NCI-H1092 treated with DMSO at 0.1 percent for 48 hours (cell line): ENCODE data around the gene TMEM114.

Experiments
- DNase-seq: peaks from one replicate; lab custom pipeline; 2025; lab: John Stamatoyannopoulos, UW

The TMEM114 gene

DNA sequence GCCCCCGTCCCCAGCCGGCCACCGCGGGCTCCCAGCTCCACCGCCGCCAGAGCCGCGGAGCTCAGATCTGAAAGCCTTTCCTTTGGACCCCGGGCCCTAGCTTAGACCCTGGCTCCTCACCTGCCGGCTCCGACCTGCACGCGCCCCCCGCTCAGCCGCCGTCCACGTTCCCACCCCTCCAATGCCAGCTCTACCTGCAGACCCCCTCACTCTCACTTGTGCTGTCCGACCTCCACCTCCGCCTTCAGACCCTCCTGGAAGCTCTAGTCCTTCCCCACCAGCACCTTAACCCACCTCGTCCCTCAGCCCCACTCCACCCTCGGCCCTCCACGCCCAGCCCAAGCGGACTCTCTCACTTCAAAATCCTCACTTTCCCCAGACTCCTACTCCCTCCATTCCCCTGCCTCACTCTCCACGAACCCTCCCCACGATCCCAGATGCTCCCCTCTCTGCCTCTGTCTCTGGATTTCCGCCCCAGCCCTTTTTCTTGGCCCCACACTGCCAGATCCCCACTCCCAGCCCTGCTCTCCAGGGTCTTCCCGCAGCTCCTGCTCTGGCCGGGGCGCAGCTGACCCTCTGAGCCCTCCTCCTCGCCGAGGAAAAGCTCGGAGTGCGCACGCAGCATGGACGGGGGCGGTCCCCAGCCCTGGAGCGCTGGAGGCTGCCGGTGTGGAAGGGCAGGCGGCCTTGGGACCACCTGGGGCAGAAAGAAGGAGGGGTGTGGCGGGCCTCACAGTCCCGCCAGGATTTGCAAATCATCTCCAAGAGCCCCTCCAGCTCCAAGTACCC lies at the start of gene TMEM114:
TSS of gene TMEM114 (minus strand) at position 612 of the 789 bp plus-strand sequence. CDS start 673 bp downstream, outside the sequence.
- DNase-seq, result no peak

DNA sequence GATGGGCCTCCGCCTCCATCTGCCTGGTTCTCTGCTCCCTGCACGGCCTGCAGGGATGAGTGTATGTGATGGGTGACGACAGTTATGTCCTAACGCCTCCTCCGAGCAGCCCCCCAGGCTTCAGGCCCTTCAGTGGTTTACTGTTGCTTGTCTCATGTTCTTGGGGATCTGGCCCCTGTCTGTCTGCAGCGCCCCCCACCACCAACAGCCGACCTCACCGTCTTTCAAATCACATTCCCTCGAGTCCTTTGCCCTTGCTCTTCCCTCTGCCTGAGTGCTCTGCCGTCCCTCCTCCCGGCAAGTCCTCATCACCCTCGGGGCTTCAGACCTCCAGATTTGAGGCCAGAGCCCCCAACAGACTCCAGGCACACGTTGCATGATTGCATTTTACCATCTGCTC lies 49.4 kb upstream of the TMEM114 start:
- no peak for DNase-seq

DNA sequence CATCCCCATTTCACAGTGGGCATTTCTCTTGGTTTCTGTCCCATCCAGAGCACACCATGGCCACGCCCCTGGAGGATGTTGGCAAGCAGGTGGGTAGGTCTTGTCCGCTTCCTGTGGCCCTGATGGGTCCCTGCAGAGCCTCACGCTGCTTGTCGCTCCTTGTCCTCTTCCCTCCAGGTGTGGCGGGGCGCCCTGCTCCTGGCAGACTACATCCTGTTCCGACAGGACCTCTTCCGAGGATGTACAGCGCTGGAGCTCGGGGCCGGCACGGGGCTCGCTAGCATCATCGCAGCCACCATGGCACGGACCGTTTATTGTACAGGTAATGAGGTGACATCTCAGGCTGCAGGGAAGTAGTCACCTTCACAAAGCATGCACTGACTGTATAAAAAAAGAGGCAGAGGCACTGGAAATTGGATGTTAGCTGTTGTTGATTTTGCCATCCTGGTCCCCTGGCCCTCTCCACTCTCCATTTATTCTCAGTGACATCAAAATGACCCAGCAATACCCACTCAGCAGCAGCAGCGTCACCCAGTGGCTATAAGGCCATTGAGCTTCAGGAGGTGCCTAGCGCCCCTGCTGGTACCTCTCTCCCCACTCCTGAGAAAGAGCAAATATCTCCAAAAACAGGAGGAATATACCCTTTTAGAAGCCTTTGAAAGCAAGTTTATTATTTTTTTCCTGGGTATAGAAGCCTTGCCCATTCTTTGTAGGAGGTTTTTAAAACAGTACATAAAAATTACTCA lies 44.9 kb upstream of the TMEM114 start:
- DNase-seq, result no peak

DNA sequence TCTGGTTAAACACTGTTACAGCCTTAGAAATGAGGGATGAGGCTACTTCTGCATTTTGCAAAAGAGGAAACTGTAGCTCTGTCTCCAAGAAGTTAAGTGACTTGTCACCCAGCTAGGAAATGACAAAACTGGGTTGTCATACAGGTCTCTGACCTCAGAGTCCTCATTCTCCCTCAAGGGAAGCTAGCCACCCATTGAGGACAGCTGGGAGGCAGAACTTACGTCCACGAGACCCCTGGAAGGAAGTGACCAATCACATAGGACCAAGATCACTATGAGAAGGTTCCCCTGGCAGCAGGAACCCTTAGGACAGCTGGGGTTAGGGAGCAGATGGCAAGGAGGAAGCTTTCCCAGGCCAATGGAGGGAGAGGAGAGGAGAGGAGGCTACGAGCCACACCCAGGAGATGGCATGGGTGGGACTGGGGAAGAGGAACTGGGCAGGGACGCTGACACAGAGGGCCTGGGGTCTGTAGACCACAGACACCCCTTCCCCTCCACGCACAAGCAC lies 42.4 kb upstream of the TMEM114 start:
- no peak for DNase-seq

DNA sequence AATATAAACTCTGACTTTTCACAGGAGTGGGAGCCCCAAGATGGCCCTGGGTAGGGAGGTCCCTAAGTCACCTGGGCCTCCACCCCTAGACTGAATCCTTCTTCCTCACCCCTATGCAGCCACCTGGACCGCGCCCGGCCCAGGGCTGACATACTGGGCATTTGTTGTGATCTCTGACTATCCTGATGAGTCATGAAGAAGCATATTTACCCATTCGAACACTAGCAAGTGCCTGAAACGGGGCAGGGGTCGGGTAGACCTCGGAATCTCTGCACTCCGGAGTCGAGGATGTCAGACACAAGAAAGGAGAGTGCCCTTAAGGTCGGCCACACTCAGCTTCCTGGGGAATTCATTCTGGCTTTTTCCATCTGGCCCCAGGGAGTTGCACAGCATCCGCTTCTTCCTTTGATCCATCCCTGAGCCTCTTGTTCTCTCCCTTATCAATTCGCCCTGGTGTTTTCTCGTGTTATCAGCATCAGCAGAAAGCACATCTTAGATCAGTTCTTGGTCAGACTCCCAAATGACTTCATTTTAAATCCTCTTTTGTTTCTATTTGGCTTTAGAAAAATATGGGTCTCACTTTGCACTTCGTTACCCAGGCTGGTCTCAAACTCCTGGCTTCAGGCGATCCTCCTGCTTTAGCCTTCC lies 41.6 kb upstream of the TMEM114 start:
- no peak for DNase-seq

DNA sequence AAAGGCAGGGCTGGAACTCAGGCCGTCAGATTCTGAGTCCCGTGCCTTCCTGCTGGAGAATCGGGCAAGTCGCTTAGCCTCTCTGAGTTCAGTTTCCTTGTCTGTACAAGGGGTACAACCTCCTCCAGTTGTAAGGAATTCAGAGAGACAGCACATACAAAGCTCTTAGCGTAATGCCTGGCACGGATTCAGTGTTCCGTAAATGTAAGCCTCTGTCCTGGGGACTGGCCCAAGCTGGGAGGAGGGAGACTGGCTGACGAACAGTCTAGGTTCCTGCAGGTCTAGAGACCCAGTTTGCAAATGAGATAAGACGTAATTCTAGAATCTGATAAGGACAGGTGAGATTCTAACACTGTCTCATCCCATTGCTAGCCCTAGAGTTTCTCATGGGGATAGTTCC lies 41.1 kb upstream of the TMEM114 start:
- no peak for DNase-seq

DNA sequence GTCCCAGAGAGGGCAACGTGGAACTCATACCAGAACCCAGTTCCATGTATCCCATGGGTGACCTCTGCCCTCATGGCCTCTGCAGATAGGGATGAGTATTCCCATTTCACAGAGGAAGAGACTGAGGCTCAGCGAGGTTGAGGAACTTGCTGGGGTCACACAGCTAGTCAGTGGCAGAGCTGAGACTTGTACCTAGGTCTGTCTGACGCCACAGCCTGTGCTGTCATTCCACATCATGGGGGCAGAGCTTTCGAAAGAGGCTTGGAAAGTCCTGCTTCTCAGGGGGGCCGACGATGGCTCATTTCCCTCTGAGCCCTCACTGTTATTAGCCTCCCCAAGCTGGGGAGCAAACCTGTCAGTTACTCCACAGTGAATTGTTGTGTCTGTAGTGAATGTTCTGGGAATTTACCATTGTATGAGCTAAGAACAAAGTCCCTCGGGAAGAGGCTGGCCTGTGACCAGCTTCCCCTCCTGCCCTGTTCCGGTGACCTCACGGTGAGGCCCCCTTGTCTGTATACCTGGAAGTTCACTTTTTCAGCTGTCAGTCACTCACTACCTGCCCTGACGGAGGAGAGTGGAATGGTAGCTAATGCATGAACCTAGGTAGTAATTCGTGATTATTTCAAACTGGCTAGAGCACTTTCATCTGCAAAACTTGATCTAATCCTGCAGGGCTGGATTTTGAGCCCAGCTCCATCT lies 40.1 kb upstream of the TMEM114 start:
- DNase-seq, result no peak

DNA sequence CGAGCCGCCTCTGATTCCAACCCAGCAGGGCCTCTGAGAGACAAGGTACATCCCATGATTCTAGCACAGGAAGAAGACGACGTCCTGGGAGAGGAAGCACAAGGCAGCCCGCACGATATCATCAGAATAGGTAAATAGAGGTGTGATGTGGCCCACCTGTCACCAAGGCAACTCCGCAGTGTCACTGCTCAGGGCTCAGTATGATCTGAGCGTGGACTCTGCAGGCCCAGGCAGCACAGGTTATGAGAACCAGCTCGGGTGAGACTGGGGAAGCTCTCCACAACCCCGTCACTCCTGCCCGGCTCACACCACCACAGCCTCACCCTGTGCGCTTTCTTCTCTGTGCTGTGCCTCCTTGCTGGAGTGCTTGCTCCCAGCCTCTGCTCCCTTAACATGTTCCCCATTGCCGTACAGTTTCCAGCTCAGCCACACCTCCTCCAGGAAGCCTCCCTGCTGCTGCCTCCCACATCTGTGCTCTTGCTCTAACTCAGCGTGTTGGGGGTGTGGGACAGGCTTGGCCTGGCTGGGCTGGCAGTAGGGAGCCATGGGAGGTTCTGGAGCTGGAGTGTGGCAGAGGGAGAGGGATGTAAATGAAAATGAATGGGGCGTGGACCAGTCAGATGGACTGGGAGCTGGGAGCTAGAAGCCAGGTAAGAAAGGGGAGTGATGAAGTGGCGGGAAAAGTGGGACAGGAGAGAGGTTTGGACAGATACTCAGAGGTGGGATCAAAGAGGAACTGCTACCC lies 38.8 kb upstream of the TMEM114 start:
- no peak for DNase-seq

DNA sequence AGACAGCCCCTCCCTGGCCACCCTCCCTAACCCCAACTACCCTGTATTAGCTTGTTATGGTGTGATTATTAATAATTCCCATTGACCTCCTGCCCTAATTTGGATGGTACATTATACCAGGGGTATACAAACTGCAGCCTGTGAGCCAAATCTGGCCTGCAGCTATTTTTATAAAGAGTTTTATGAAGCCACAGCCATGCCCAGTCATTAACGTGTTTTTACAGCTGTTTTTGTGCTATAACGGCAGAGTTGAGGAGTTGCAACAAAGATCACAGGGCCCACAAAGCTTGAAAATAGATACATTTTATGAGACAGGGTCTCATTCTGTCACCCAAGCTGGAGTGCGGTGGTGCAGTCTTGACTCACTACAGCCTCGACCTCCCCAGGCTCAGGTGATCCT lies 37.1 kb upstream of the TMEM114 start:
- DNase-seq, result no peak

DNA sequence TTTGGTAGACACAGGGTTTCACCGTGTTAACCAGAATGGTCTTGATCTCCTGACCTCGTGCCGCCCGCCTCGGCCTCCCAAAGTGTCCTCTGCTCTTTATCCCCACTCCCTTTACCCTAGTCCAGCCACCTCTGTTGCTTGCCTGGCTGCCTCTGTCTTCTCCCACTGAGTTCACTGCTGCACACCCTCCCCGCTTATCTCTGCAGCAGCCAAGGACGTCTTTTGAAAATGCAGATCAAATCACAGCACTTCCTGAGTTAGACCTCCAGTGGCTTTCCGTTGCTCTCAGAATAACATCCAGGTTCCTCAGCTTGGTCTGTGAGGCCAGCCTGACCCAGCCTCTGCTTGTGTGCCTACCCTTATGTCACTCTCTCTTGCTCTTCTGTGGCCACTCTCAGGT lies 36.6 kb upstream of the TMEM114 start:
- no peak for DNase-seq

DNA sequence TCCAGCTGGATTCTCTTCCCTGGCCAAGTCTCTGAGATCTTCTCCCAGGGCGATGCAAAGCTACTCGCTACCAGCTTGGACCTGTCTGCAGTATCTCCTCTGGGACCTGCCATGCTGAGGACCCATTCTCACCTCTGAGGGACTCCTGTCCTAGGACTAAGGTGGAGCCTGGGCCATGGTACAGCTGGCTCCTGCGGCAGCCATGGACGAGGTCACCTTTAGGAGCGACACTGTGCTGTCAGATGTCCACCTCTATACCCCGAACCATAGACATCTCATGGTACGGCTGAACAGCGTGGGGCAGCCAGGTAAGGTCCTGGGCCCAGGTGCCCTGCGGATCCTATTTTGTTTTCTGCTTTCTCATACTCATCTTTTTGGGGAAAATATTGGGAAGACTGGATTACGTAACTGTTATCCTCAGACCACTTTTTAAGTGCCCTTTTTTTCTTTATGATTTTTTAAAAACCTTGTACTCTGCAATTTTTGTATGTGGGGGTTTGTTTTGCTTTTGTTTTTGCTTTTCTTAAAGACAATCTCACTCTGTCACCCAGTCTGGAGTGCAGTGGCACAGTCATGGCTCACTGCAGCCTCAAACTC lies 35.3 kb upstream of the TMEM114 start:
- no peak for DNase-seq

DNA sequence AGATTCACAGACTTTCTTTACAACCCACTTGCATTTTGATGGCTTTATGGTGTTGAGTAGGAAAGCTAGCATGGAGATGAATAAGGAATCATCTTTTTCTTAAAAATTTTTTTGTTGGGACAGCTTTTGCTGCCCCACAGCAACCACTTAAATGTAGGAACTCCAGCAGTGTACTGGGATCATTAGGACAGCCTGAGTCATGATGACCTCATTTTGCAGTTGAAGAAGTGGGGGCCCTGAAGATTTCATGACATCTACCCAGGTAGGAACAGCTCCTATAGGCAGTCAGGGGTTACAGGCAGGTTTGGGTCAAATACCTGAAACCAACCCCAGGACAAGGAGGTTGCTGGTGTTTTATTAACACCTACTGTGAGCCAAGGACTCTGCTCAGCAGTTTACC lies 33.3 kb upstream of the TMEM114 start:
- DNase-seq, result no peak

DNA sequence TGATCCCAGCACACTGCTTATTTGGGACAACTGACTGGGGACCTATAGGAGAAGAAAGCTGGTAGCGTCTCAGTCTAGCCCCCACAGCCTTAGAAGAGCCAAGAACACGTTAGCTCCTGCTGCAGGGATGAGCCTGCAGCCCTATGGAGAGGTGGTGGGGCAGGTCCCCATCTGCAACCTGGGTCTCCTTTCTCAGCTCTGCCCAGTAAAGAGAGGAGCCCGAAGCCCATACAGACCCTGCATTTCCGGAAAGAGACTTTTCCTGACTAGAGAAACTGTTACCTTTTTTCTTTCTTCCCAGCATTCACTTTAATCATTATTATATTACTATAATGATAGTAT lies 32.0 kb upstream of the TMEM114 start:
- no peak for DNase-seq

DNA sequence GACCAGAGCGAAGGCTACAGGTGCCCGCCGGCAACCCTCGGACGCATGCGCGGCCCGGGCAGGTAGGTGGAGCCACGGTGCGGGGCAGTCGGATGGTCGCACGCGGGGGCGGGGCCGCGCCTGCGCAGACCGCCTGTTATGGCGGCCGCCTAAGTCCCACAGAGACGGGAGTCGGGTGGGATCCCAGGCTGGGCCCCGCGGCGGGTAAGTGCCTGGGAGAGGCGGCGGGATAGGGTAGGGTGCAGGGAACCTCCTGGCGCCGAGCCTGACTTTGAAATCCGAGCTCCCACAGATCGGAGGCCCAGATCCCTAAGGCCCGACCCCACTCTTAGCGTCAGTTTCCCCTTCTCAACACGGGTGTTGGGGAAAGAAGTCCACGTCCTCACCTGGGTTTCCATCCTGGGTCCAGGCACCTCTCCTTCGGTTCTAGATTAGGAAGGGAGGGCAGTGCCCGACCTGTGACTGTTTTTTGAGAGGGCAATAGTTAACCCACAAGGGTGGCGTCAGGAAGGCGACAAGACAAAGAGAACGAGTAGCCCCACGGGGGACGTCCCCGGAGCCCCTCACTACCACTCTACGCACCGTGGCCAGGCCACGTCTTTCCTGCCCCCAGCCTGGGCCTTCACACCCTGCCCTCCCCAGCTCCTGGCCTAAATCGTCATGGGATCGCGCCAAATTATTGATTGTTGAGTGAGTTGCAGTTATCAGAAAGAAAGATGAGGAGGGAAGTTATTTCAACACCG lies 31.4 kb upstream of the TMEM114 start, which contains the start of gene METTL22:
TSS of gene METTL22 (plus strand) at position 127 of the 743 bp plus-strand sequence. CDS start 3,968 bp downstream, outside the sequence.
- DNase-seq, result peak; percentile 87

DNA sequence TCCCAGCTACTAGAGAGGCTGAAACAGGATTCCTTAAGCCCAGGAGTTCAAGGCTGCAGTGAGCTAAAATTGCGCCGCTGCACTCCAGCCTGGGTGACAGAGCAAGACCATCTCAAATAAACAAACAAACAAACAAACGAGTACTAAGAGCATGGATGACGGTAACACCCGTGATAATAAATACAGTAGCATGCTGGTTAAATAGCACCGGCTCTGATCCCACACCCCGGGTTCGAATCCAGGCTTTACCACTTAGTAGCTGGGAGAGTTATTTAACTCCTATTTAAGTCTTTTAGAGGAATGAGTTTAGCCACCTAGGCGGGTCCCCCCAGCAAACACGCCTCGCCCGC lies 30.9 kb upstream of the TMEM114 start:
- DNase-seq, result no peak

DNA sequence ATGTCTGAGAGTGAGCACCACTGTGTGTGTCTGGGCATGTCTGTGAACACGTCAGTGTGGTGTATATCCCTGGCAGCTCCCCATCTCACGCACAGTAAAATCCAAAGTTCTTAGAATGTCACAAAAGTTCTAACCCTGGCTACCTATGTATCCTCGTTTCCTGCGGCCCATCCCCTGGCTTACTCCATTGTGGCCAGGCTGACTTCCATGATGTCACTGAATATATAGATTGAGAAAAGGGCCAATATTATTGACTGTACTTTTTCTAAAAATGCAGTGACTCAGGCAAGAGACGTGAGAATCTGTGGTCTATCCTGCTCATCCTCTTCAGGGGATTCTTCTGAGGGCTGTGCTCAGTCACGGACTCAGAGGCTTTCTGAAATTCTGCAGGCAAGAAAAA lies 30.2 kb upstream of the TMEM114 start:
- DNase-seq, result no peak

DNA sequence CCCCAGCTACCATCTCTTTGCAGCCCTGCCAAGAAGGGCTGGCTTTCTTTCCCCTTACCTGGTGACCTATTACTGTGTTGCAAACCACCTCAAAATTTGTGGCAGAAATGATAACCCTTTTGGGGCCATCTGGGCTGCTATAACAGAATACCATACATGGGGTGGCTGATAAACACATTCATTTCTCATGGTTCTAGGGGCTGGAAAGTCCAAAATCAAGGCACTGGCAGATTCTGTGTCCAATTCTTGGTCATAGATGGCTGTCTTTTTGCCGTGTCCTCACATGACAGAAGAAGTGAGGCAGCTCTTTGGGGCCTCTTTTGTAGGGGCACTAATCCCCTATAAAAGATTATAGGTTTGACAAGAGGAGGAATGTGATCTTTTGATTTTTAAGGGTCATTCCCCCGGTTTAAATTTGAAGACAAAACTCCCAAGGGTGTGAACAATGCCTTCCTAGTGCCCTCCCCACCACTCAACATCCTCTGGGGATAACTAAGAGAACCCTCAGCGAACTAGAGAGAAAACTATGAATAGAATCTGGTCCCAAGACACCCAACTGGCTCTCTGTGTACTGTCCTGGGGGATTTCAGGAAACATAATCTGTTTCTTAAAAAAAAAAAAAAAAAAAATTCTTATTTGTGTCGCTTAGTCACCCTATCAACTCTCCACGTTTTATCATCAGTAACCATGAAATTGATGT lies 29.5 kb upstream of the TMEM114 start:
- DNase-seq, result no peak

DNA sequence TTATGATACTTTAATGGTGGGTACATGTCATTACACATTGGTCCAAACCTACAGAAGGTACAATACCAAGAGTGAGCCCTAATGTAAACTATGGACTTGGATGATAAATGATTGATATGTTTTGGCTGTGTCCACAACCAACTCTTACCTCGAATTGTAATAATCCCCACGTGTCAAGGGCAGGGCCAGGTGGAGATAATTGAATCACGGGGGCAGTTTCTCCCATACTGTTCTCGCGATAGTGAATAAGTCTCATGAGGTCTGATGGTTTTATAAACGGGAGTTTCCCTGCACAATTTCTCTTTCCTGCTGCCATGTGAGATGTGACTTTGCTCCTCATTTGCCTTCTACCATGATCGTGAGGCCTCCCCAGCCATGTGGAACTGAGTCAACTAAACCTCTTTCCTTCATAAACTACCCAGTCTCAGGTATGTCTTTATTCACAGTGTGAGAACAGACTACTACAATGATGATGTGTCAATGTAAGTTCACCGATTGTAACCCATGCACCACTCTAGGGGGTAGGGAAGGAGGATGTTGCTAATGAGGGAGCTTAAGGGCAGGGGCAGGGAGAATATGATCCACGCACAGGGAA lies 24.2 kb upstream of the TMEM114 start:
- no peak for DNase-seq

DNA sequence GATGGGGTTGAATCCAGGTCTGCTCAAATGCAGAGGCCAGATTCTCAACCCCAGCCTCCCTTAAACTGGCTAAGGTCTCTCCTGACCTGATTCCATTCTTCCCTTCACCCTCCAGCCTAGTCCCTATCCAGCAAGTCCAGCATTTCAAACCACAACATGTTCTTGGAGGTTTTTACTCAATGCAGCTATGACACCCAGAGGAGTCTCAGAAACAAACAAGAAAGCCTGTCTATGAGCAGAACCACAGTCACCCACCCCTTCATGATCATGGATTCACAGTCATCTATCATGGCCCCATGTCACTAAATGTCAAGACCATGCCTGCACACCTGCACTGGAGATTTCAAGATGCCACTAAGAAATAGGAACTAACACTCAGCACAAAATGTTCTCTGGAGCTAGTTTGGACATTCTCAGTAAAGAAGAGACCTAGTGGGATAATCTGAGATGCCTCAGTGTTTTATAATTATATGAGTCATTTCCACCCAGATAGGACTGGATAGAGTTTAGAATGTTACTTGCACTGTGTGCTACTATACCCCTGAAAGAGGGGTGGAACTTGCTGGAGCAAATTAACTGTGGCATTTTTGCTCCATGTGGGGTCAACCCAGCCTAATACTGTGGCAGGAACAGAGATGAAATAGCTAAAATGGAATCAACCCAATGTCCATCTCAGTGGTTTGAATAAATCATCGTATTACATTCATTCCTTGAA lies 21.7 kb upstream of the TMEM114 start:
- no peak for DNase-seq
